Panc1 (cell line): ENCODE measurements around the gene SNX1. TPM values are rescaled to one million over a fixed set of nuclear protein-coding genes. Genes with fewer than 3 reads are reported as not detected.

ENCODE experiments used
- ATAC-seq: fragments of 200-7000 bp; cut with Tn5 transposase; 2 replicates; pipeline ENCODE4 v1.9.1; 2020; ENCODE audit warnings: mild to moderate bottlenecking, moderate library complexity
- BruUV-seq: library from RNA; stranded (reverse); fragments of 400-500 nt; replicated peaks from 2 replicates; lab custom pipeline; 2021; lab: Mats Ljungman, UMichigan
- CTCF ChIA-PET: fragments of 300-600 bp; sonication (Branson Sonifier 250); formaldehyde crosslinking; loops from one replicate; lab custom pipeline; 2022; ENCODE audit warnings: antibody characterized with exemption; lab: Charles Lee
- POLR2A ChIA-PET: fragments of 300-600 bp; sonication (Branson Sonifier 250); formaldehyde crosslinking; loops from one replicate; lab custom pipeline; 2022; ENCODE audit warnings: antibody characterized with exemption; lab: Charles Lee
- DNase-seq: peaks from one replicate; pipeline ENCODE4 v3.0.0-alpha.2; 2010; ENCODE audit warnings: low read depth, low spot score
- H3K27ac ChIP-seq: 2 replicates; pipeline ENCODE4 v1.5.1; 2011; ENCODE audit warnings: mild to moderate bottlenecking, low read length, inconsistent platforms
- H3K27me3 ChIP-seq: fragments of 200-500 bp; sonication (Bioruptor generic); 2 replicates; pipeline ENCODE4 v1.6.0; 2014; ENCODE audit warnings: low read length, inconsistent platforms; ENCODE audit not compliant: control insufficient read depth, insufficient read depth
- H3K36me3 ChIP-seq: fragments of 200-500 bp; sonication (Bioruptor generic); 2 replicates; pipeline ENCODE4 v1.5.1; 2014; ENCODE audit warnings: inconsistent platforms, mild to moderate bottlenecking, low read length, moderate library complexity; ENCODE audit not compliant: control insufficient read depth, insufficient read depth
- H3K4me1 ChIP-seq: 2 replicates; pipeline ENCODE4 v1.5.1; 2011; ENCODE audit warnings: inconsistent platforms, mild to moderate bottlenecking, low read length, moderate library complexity; ENCODE audit not compliant: control insufficient read depth, insufficient read depth
- H3K4me3 ChIP-seq, 2 experiments: 2 replicates each; pipeline ENCODE4 v1.5.1; 2011 to 2012; ENCODE audit warnings: low read depth in 2 of 2, low read length in 2 of 2, mild to moderate bottlenecking in 2 of 2, inconsistent platforms in 1 of 2, moderate library complexity in 1 of 2
- H3K9me3 ChIP-seq: fragments of 200-500 bp; sonication (Bioruptor generic); 2 replicates; pipeline ENCODE4 v1.5.1; 2014; ENCODE audit warnings: low read depth, mild to moderate bottlenecking, inconsistent platforms, low read length, moderate library complexity; ENCODE audit not compliant: control insufficient read depth, insufficient read depth
- CTCF ChIP-seq: fragments of 450-650 bp; IDR thresholded peaks from 2 replicates; pipeline ENCODE4 v1.5.1; 2017; ENCODE audit warnings: mild to moderate bottlenecking
- POLR2AphosphoS5 ChIP-seq: IDR thresholded peaks from 2 replicates; pipeline ENCODE4 v1.6.1; 2012; ENCODE audit warnings: mild to moderate bottlenecking, low read depth, low read length, moderate library complexity
- REST ChIP-seq, 2 experiments: IDR thresholded peaks; 2 replicates each; pipeline ENCODE4 v1.6.1; 2011 to 2012; ENCODE audit warnings: low read depth in 2 of 2, control low read depth in 1 of 2, low read length in 1 of 2, mild to moderate bottlenecking in 1 of 2, moderate library complexity in 1 of 2; ENCODE audit not compliant: insufficient read depth in 1 of 2
- SIN3A ChIP-seq: IDR thresholded peaks from 2 replicates; pipeline ENCODE4 v1.6.1; 2012; ENCODE audit warnings: low read depth, mild to moderate bottlenecking, low read length, moderate library complexity, borderline replicate concordance; ENCODE audit not compliant: insufficient read depth
- TCF7L2 ChIP-seq: IDR thresholded peaks from 2 replicates; pipeline ENCODE4 v1.6.1; 2011; ENCODE audit warnings: mild to moderate bottlenecking, low read depth, low read length, inconsistent platforms
- in situ Hi-C: cut with HindIII; loops from 2 replicates; pipeline ENCODE4 v1.10.0; 2016; ENCODE audit warnings: low sequenced_read_pairs, low pct_unique_long_range_greater_than_20kb
- intact Hi-C: fragments of 100-400 bp; cut with micrococcal nuclease; formaldehyde crosslinking; loops from one replicate; pipeline ENCODE4 v1.10.0; 2022; ENCODE audit not compliant: unreplicated experiment
- total RNA-seq: library from RNA; stranded (reverse); gene quantifications from one replicate; pipeline ENCODE4 v1.2.1, GENCODE V29; 2021; ENCODE audit not compliant: unreplicated experiment

SNX1 gene
- total RNA-seq, 1 experiment from 2014 or later = 96.2 TPM

- TF ChIP-seq POLR2AphosphoS5 (no peak), REST (IDR thresholded peaks at IDR 0.05; ENCODE audit: insufficient read depth in 1 of 2, low read depth in 2 of 2, low read length in 1 of 2) (no peak), SIN3A (no peak), CTCF (no peak), TCF7L2 (no peak)
Measured at GRCh38 chr15:64146520-64146884, 50.7 kb downstream of the SNX1 start.

GRCh38 chr15:64146885-64147681, 51.3 kb downstream of the SNX1 start:
- H3K4me1 ChIP-seq = no peaks in the 10 kb centered on the region
- H3K27ac ChIP-seq = no peak overlapping the region
- in situ Hi-C loops = no loop called here
- no peak for TF ChIP-seq TCF7L2
- TF ChIP-seq CTCF = no peak
- TF ChIP-seq SIN3A = no peak
- no peak for TF ChIP-seq POLR2AphosphoS5
- TF ChIP-seq REST (IDR thresholded peaks at IDR 0.05; ENCODE audit: insufficient read depth in 1 of 2, low read depth in 2 of 2, low read length in 1 of 2) = no peak
- intact Hi-C loops = no loop called here
- no peaks in the 10 kb centered on the region for H3K27me3 ChIP-seq
- no peak overlapping the region for H3K4me3 ChIP-seq
- ChIA-PET CTCF (no interaction called here), POLR2A (interaction anchor here (0.6 kb wide), 1 partner anchor 600 kb away, joined by 17 read pairs; no protein-coding TSS in a partner anchor)
- ATAC-seq (no peak), DNase-seq (no peak)
- no peaks in the 10 kb centered on the region for H3K9me3 ChIP-seq
- no TSS peak for BruUV-seq
- H3K36me3 ChIP-seq = peaks cover 5% of the 10 kb centered on the region; the same call in 1 of the 2 replicates

More at GRCh38 chr15:64146520-64146884, 50.7 kb downstream of the SNX1 start:
- H3K9me3 ChIP-seq = no peaks in the 10 kb centered on the region
- H3K4me3 ChIP-seq = no peak overlapping the region
- no peaks in the 10 kb centered on the region for H3K4me1 ChIP-seq
- no peaks in the 10 kb centered on the region for H3K27me3 ChIP-seq
- no peak overlapping the region for H3K27ac ChIP-seq
- DNase-seq = no peak
- no peak for ATAC-seq
- ChIA-PET CTCF (no interaction called here), POLR2A (interaction anchor here (0.6 kb wide), 1 partner anchor 599 kb away, joined by 17 read pairs; no protein-coding TSS in a partner anchor)
- 0 out of 2 replicates have a peak, but pooled peaks cover 5% of the 10 kb centered on the region for H3K36me3 ChIP-seq
- intact Hi-C loops (no loop called here), in situ Hi-C loops (no loop called here)
- no TSS peak for BruUV-seq
